Measurements from ENCODE around the gene KPNA1. TPM values are rescaled to one million over a fixed set of nuclear protein-coding genes. Genes with fewer than 3 reads are reported as not detected.

Gene KPNA1
- polyA plus RNA-seq, 1 of the 3 experiments (the other 2 are of a cell fraction), result 21.6 TPM

DNA sequence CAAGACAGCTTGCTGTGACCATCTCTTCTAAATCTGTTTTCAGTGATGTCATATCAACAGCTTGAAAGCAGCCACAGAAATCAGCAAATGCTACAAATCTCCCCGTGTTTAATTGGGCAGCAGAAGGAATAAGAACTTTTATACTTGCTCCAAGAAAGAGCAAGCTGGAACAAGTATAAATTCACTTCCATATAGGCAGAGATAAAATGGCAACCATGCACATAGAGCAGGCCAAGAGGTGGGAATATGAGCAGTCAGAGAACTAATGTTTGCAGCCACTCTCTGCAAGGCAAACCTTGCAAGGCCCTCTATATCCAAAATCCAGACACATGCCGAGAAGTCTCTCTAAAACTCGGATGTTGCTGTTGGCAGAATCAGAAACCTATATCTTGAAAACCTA lies 33.3 kb upstream of the KPNA1 start:
- H3F3A ChIP-seq (replicated peaks; ENCODE audit: insufficient read depth), result no peaks in the 10 kb centered on the region
- no peak overlapping the region for H2AFZ ChIP-seq (ENCODE audit: low read depth)
- no peak for DNase-seq
- no peaks in the 10 kb centered on the region for H3K9me3 ChIP-seq
- ChIA-PET POLR2A (no interaction called here), CTCF (interaction anchor here (0.7 to 1.2 kb wide), 2 partner anchors 12 to 24 kb away, joined by 3 to 4 read pairs; no protein-coding TSS in a partner anchor)
- no peak overlapping the region for H3K9ac ChIP-seq
- H3K36me3 ChIP-seq (replicated peaks in 1 of 2; ENCODE audit: control insufficient read depth in 1 of 2, insufficient read depth in 2 of 2, low read length in 1 of 2), result peaks cover 13 to 22% of the 10 kb centered on the region in 2 experiments
- H3K27ac ChIP-seq (ENCODE audit: low read depth in 2 of 2, low read length in 1 of 2), result no peak overlapping the region
- TF ChIP-seq CHD2 (IDR thresholded peaks at IDR 0.05; ENCODE audit: low read length, partially characterized antibody) (no peak), RXRA (IDR thresholded peaks at IDR 0.05; ENCODE audit: borderline replicate concordance, low read depth) (no peak), NRF1 (IDR thresholded peaks at IDR 0.05; ENCODE audit: low read depth, low read length) (no peak), MEF2A (IDR thresholded peaks at IDR 0.05; ENCODE audit: borderline replicate concordance, low read depth) (no peak), TCF12 (IDR thresholded peaks at IDR 0.05) (no peak), EP300 (IDR thresholded peaks at IDR 0.05; ENCODE audit: borderline replicate concordance in 1 of 2, low read depth in 1 of 2, low read length in 1 of 2) (no peak), RAD21 (IDR thresholded peaks at IDR 0.05; ENCODE audit: low read length) (no peak), EZH2phosphoT487 (IDR thresholded peaks at IDR 0.05; ENCODE audit: borderline replicate concordance, low read depth) (no peak), SIN3A (IDR thresholded peaks at IDR 0.05; ENCODE audit: borderline replicate concordance, low read depth, low read length) (no peak), JUND (IDR thresholded peaks at IDR 0.05) (no peak), RFX5 (IDR thresholded peaks at IDR 0.05; ENCODE audit: low read length) (no peak), GATA2 (CRISPR knock-in tag; IDR thresholded peaks at IDR 0.05) (no peak), TAF1 (IDR thresholded peaks at IDR 0.05; ENCODE audit: borderline replicate concordance, low read depth, low read length) (no peak), ELF1 (IDR thresholded peaks at IDR 0.05) (no peak), RCOR1 (IDR thresholded peaks at IDR 0.05; ENCODE audit: low read length) (no peak)
- TF ChIP-seq, protein P1, sequence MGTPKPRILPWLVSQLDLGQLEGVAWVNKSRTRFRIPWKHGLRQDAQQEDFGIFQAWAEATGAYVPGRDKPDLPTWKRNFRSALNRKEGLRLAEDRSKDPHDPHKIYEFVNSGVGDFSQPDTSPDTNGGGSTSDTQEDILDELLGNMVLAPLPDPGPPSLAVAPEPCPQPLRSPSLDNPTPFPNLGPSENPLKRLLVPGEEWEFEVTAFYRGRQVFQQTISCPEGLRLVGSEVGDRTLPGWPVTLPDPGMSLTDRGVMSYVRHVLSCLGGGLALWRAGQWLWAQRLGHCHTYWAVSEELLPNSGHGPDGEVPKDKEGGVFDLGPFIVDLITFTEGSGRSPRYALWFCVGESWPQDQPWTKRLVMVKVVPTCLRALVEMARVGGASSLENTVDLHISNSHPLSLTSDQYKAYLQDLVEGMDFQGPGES (IDR thresholded peaks at IDR 0.05; ENCODE audit: low read depth, low read length), result no peak
- TF ChIP-seq, protein P2, sequence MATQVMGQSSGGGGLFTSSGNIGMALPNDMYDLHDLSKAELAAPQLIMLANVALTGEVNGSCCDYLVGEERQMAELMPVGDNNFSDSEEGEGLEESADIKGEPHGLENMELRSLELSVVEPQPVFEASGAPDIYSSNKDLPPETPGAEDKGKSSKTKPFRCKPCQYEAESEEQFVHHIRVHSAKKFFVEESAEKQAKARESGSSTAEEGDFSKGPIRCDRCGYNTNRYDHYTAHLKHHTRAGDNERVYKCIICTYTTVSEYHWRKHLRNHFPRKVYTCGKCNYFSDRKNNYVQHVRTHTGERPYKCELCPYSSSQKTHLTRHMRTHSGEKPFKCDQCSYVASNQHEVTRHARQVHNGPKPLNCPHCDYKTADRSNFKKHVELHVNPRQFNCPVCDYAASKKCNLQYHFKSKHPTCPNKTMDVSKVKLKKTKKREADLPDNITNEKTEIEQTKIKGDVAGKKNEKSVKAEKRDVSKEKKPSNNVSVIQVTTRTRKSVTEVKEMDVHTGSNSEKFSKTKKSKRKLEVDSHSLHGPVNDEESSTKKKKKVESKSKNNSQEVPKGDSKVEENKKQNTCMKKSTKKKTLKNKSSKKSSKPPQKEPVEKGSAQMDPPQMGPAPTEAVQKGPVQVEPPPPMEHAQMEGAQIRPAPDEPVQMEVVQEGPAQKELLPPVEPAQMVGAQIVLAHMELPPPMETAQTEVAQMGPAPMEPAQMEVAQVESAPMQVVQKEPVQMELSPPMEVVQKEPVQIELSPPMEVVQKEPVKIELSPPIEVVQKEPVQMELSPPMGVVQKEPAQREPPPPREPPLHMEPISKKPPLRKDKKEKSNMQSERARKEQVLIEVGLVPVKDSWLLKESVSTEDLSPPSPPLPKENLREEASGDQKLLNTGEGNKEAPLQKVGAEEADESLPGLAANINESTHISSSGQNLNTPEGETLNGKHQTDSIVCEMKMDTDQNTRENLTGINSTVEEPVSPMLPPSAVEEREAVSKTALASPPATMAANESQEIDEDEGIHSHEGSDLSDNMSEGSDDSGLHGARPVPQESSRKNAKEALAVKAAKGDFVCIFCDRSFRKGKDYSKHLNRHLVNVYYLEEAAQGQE (IDR thresholded peaks at IDR 0.05; ENCODE audit: low read depth, low read length), result no peak
- TF ChIP-seq, protein P3, sequence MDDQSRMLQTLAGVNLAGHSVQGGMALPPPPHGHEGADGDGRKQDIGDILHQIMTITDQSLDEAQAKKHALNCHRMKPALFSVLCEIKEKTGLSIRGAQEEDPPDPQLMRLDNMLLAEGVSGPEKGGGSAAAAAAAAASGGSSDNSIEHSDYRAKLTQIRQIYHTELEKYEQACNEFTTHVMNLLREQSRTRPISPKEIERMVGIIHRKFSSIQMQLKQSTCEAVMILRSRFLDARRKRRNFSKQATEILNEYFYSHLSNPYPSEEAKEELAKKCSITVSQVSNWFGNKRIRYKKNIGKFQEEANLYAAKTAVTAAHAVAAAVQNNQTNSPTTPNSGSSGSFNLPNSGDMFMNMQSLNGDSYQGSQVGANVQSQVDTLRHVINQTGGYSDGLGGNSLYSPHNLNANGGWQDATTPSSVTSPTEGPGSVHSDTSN (IDR thresholded peaks at IDR 0.05), result no peak
- TF ChIP-seq, protein P4, sequence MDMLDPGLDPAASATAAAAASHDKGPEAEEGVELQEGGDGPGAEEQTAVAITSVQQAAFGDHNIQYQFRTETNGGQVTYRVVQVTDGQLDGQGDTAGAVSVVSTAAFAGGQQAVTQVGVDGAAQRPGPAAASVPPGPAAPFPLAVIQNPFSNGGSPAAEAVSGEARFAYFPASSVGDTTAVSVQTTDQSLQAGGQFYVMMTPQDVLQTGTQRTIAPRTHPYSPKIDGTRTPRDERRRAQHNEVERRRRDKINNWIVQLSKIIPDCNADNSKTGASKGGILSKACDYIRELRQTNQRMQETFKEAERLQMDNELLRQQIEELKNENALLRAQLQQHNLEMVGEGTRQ (IDR thresholded peaks at IDR 0.05; ENCODE audit: borderline replicate concordance, low read depth, low read length), result no peak
- TF ChIP-seq, protein P5, sequence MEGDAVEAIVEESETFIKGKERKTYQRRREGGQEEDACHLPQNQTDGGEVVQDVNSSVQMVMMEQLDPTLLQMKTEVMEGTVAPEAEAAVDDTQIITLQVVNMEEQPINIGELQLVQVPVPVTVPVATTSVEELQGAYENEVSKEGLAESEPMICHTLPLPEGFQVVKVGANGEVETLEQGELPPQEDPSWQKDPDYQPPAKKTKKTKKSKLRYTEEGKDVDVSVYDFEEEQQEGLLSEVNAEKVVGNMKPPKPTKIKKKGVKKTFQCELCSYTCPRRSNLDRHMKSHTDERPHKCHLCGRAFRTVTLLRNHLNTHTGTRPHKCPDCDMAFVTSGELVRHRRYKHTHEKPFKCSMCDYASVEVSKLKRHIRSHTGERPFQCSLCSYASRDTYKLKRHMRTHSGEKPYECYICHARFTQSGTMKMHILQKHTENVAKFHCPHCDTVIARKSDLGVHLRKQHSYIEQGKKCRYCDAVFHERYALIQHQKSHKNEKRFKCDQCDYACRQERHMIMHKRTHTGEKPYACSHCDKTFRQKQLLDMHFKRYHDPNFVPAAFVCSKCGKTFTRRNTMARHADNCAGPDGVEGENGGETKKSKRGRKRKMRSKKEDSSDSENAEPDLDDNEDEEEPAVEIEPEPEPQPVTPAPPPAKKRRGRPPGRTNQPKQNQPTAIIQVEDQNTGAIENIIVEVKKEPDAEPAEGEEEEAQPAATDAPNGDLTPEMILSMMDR (IDR thresholded peaks at IDR 0.05), result no peak
- no peaks in the 10 kb centered on the region for H3K27me3 ChIP-seq (ENCODE audit: insufficient read depth)
- 80% methylated on average over 3 of the region's 3 CpGs for WGBS (ENCODE audit: low lambda C conversion rate)
- H3K4me2 ChIP-seq, result no peak overlapping the region
- no peaks in the 10 kb centered on the region for H3K79me2 ChIP-seq (ENCODE audit: insufficient read depth)
- no peak overlapping the region for H3K4me3 ChIP-seq (ENCODE audit: low read depth in 2 of 2, low read length in 1 of 2)
- H4K20me1 ChIP-seq (ENCODE audit: insufficient read depth), result no peaks in the 10 kb centered on the region
- H3K4me1 ChIP-seq (ENCODE audit: control insufficient read depth in 1 of 2, insufficient read depth in 2 of 2, low read depth in 1 of 2, low read length in 1 of 2), result no peaks in the 10 kb centered on the region
- no peaks in the 10 kb centered on the region for H3K9me2 ChIP-seq

All from SK-N-SH (cell line).